ENCODE results near the gene KDM1A. TPM values are rescaled to one million over a fixed set of nuclear protein-coding genes. Genes with fewer than 3 reads are reported as not detected.
A peak's percentile ranks its signal among the peaks of the same experiment; 100 is the strongest.

The KDM1A gene
- total and polyA plus RNA-seq, 2 of the 13 experiments (the other 11 are each of a cell fraction or from before 2014, with no cell fraction given): 81.3 to 173 TPM

GRCh38 chr1:23081376-23081775 lies 62.1 kb downstream of the KDM1A start:
- WGBS (ENCODE audit: low lambda C conversion rate): 100% methylated on average over 3 of the region's 3 CpGs
- Histone ChIP-seq H3K27ac (ENCODE audit: extremely low read length, insufficient read depth, low read length) (no peak overlapping the region), H3K9me3 (ENCODE audit: low read length) (no peaks in the 10 kb centered on the region), H3K27me3 (ENCODE audit: control insufficient read depth in 1 of 2, insufficient read depth in 2 of 2, low read length in 2 of 2) (no peaks in the 10 kb centered on the region), H3K4me2 (ENCODE audit: low read depth, low read length) (no peak overlapping the region), H3K79me2 (ENCODE audit: insufficient read depth, low read length) (no peaks in the 10 kb centered on the region), H3K36me3 (replicated peaks in 1 of 2; ENCODE audit: control insufficient read depth in 1 of 2, insufficient read depth in 2 of 2, low read length in 2 of 2) (peaks cover 43 to 83% of the 10 kb centered on the region in 2 experiments), H3K4me3 (replicated peaks in 1 of 3; ENCODE audit: insufficient read depth in 1 of 3, low read depth in 2 of 3, low read length in 3 of 3) (no peak overlapping the region), H3K4me1 (ENCODE audit: insufficient read depth, low read length) (no peaks in the 10 kb centered on the region), H2AFZ (ENCODE audit: low read length) (no peak overlapping the region), H3K9ac (ENCODE audit: insufficient read depth, low read depth, low read length) (no peak overlapping the region), H4K20me1 (ENCODE audit: insufficient read depth, low read length) (no peaks in the 10 kb centered on the region)
- DNase-seq (ENCODE audit: low spot score): no peak
- FAIRE-seq: peak; percentile 21
- BruUV-seq (replicated peaks): no TSS peak
- peak; percentile 52 for ATAC-seq
- ChIA-PET POLR2A (no interaction called here), CTCF (ENCODE audit: low intra/inter-chr PET ratio, low total read pairs) (interaction anchor here (1.0 kb wide), 1 partner anchor 103 kb away, joined by 3 read pairs; no protein-coding TSS in a partner anchor)
- in situ Hi-C loops (cut with HindIII; ENCODE audit: extremely low pct_ligation_motif_present, low pct_unique_long_range_greater_than_20kb): loop anchor here (10.0 kb wide), 1 partner anchor 107 kb away; the partner anchor contains the start of gene LACTBL1
- intact Hi-C loops (cut with micrococcal nuclease; ENCODE audit: unreplicated experiment): no loop called here
- peak; percentile 22; the same call in 1 of the 2 replicates for TF ChIP-seq SMC3 (IDR thresholded peaks at IDR 0.05; ENCODE audit: low read length)
- TF ChIP-seq FIP1L1 (IDR thresholded peaks at IDR 0.05; ENCODE audit: borderline replicate concordance, insufficient read depth, low read depth, low read length): no peak
- TF ChIP-seq RFXAP (CRISPR knock-in tag; IDR thresholded peaks at IDR 0.05; ENCODE audit: borderline replicate concordance): no peak
- TF ChIP-seq CTCF (CRISPR knock-in tag; IDR thresholded peaks at IDR 0.05): peak; percentile 22

- Histone ChIP-seq H4K20me1 (ENCODE audit: insufficient read depth, low read length) (no peaks in the 10 kb centered on the region), H3K27ac (ENCODE audit: extremely low read length, insufficient read depth, low read length) (no peak overlapping the region), H3K4me3 (replicated peaks in 1 of 3; ENCODE audit: insufficient read depth in 1 of 3, low read depth in 2 of 3, low read length in 3 of 3) (no peak overlapping the region), H3K36me3 (replicated peaks in 1 of 2; ENCODE audit: control insufficient read depth in 1 of 2, insufficient read depth in 2 of 2, low read length in 2 of 2) (peaks cover 45 to 85% of the 10 kb centered on the region in 2 experiments), H3K4me2 (ENCODE audit: low read depth, low read length) (no peak overlapping the region), H3K4me1 (ENCODE audit: insufficient read depth, low read length) (no peaks in the 10 kb centered on the region), H3K79me2 (ENCODE audit: insufficient read depth, low read length) (no peaks in the 10 kb centered on the region), H3K27me3 (ENCODE audit: control insufficient read depth in 1 of 2, insufficient read depth in 2 of 2, low read length in 2 of 2) (no peaks in the 10 kb centered on the region), H3K9ac (ENCODE audit: insufficient read depth, low read depth, low read length) (no peak overlapping the region), H3K9me3 (ENCODE audit: low read length) (no peaks in the 10 kb centered on the region), H2AFZ (ENCODE audit: low read length) (no peak overlapping the region)
- in situ Hi-C loops (cut with HindIII; ENCODE audit: extremely low pct_ligation_motif_present, low pct_unique_long_range_greater_than_20kb) (loop anchor here (10.0 kb wide), 1 partner anchor 109 kb away; the partner anchor contains the start of gene LACTBL1), intact Hi-C loops (cut with micrococcal nuclease; ENCODE audit: unreplicated experiment) (no loop called here)
- ChIA-PET POLR2A (no interaction called here), CTCF (ENCODE audit: low intra/inter-chr PET ratio, low total read pairs) (no interaction called here)
- no peak for TF ChIP-seq POGZ (CRISPR knock-in tag; IDR thresholded peaks at IDR 0.05)
- TF ChIP-seq TFDP2 (CRISPR knock-in tag; IDR thresholded peaks at IDR 0.05): no peak
- TF ChIP-seq SUZ12 (IDR thresholded peaks at IDR 0.05; ENCODE audit: low read depth, low read length): no peak
- peak; percentile 94 for TF ChIP-seq RBM22 (optimal IDR thresholded peaks at IDR 0.05; ENCODE audit: low read length)
- TF ChIP-seq RFXAP (CRISPR knock-in tag; IDR thresholded peaks at IDR 0.05; ENCODE audit: borderline replicate concordance): no peak
- no peak for TF ChIP-seq CEBPB (IDR thresholded peaks at IDR 0.05; ENCODE audit: borderline replicate concordance, low read depth, low read length)
- BruUV-seq (replicated peaks): no TSS peak
- no peak for FAIRE-seq
- no peak for DNase-seq (ENCODE audit: low spot score)
- 93% methylated on average over 5 of the region's 5 CpGs for WGBS (ENCODE audit: low lambda C conversion rate)
- no peak for ATAC-seq
Observed at GRCh38 chr1:23083714-23084480, 64.6 kb downstream of the KDM1A start.

Measured in HepG2 (cell line).